SK-N-SH treated with all-trans-retinoic acid at 6 μM for 48 hours (cell line): ENCODE data around the gene ADCY5.

Experiments
- ATAC-seq: fragments of 200-7000 bp; cut with Tn5 transposase; 3 replicates; pipeline ENCODE4 v1.9.1; 2020; ENCODE audit warnings: mild to moderate bottlenecking, moderate library complexity
- CSDC2 ChIP-seq: fragments of 250-450 bp; sonication (Bioruptor Pico); IDR thresholded peaks from 2 replicates; pipeline ENCODE4 v1.5.0; 2020; ENCODE audit warnings: mild to moderate bottlenecking, moderate library complexity
- ESRRG ChIP-seq: fragments of 250-450 bp; sonication (Bioruptor Pico); IDR thresholded peaks from 2 replicates; pipeline ENCODE4 v1.6.1; 2021; ENCODE audit warnings: mild to moderate bottlenecking
- GLIS3 ChIP-seq: fragments of 250-450 bp; sonication (Bioruptor Pico); IDR thresholded peaks from 2 replicates; pipeline ENCODE4 v1.5.0; 2020; ENCODE audit warnings: mild to moderate bottlenecking, moderate library complexity
- ISL1 ChIP-seq: fragments of 250-450 bp; sonication (Bioruptor Pico); IDR thresholded peaks from 2 replicates; pipeline ENCODE4 v2.1.2; 2022; ENCODE audit warnings: mild to moderate bottlenecking, moderate library complexity
- OSR1 ChIP-seq: fragments of 250-450 bp; sonication (Bioruptor Pico); IDR thresholded peaks from 2 replicates; pipeline ENCODE4 v1.8.0; 2022; ENCODE audit warnings: moderate library complexity, mild to moderate bottlenecking, inconsistent platforms
- PPARA ChIP-seq: fragments of 250-450 bp; sonication (Bioruptor Pico); IDR thresholded peaks from 2 replicates; pipeline ENCODE4 v1.5.0; 2020; ENCODE audit warnings: mild to moderate bottlenecking, borderline replicate concordance
- RARB ChIP-seq: fragments of 250-450 bp; sonication (Bioruptor Pico); IDR thresholded peaks from 2 replicates; pipeline ENCODE4 v1.8.0; 2021; ENCODE audit warnings: mild to moderate bottlenecking, moderate library complexity
- SNAI2 ChIP-seq: fragments of 250-450 bp; sonication (Bioruptor Pico); IDR thresholded peaks from 2 replicates; pipeline ENCODE4 v1.5.0; 2020; ENCODE audit warnings: mild to moderate bottlenecking, moderate library complexity
- TCF4 ChIP-seq: fragments of 250-450 bp; sonication (Bioruptor Pico); IDR thresholded peaks from 2 replicates; pipeline ENCODE4 v1.8.0; 2021; ENCODE audit warnings: mild to moderate bottlenecking, moderate library complexity, borderline replicate concordance
- TOX ChIP-seq: fragments of 250-450 bp; sonication (Bioruptor Pico); IDR thresholded peaks from 2 replicates; pipeline ENCODE4 v1.8.0; 2021; ENCODE audit warnings: mild to moderate bottlenecking, moderate library complexity, borderline replicate concordance
- ZC3H10 ChIP-seq: fragments of 250-450 bp; sonication (Bioruptor Pico); IDR thresholded peaks from 2 replicates; pipeline ENCODE4 v1.5.1; 2021; ENCODE audit warnings: mild to moderate bottlenecking, moderate library complexity
- ZFP3 ChIP-seq: fragments of 250-450 bp; sonication (Bioruptor Pico); IDR thresholded peaks from 2 replicates; pipeline ENCODE4 v1.5.0; 2020; ENCODE audit warnings: mild to moderate bottlenecking, moderate library complexity
- ZFP30 ChIP-seq: fragments of 450-650 bp; formaldehyde crosslinking; IDR thresholded peaks from 2 replicates; pipeline ENCODE4 v1.5.0; 2022; ENCODE audit warnings: mild to moderate bottlenecking, moderate library complexity
- ZNF565 ChIP-seq: fragments of 450-650 bp; formaldehyde crosslinking; conservative IDR thresholded peaks from 2 replicates; pipeline ENCODE4 v1.5.0; 2020; ENCODE audit warnings: low read depth, mild to moderate bottlenecking, moderate library complexity
- ZNF70 ChIP-seq: fragments of 450-650 bp; formaldehyde crosslinking; IDR thresholded peaks from 2 replicates; pipeline ENCODE4 v1.5.0; 2020; ENCODE audit warnings: mild to moderate bottlenecking, moderate library complexity
- ZNF8 ChIP-seq: fragments of 450-650 bp; formaldehyde crosslinking; IDR thresholded peaks from 2 replicates; pipeline ENCODE4 v1.5.0; 2020; ENCODE audit warnings: mild to moderate bottlenecking, moderate library complexity
- TF ChIP-seq, protein P1 (sequence below): fragments of 250-450 bp; sonication (Bioruptor Pico); IDR thresholded peaks from 2 replicates; pipeline ENCODE4 v1.5.1; 2020; ENCODE audit warnings: low read depth, mild to moderate bottlenecking, moderate library complexity
- TF ChIP-seq, protein P2 (sequence below): fragments of 250-450 bp; sonication (Bioruptor Pico); IDR thresholded peaks from 2 replicates; pipeline ENCODE4 v1.8.0; 2021; ENCODE audit warnings: low read depth, mild to moderate bottlenecking, moderate library complexity, borderline replicate concordance
- TF ChIP-seq, protein P3 (sequence below): fragments of 250-450 bp; sonication (Bioruptor Pico); IDR thresholded peaks from 2 replicates; pipeline ENCODE4 v1.5.1; 2021; ENCODE audit warnings: mild to moderate bottlenecking, moderate library complexity
- TF ChIP-seq, protein P4 (sequence below): fragments of 250-450 bp; sonication (Bioruptor Pico); IDR thresholded peaks from 2 replicates; pipeline ENCODE4 v1.8.0; 2020; ENCODE audit warnings: mild to moderate bottlenecking, moderate library complexity, borderline replicate concordance
- TF ChIP-seq, protein P5 (sequence below): fragments of 250-450 bp; sonication (Bioruptor Pico); IDR thresholded peaks from 2 replicates; pipeline ENCODE4 v1.5.0; 2020; ENCODE audit warnings: mild to moderate bottlenecking, moderate library complexity

The ADCY5 gene

DNA sequence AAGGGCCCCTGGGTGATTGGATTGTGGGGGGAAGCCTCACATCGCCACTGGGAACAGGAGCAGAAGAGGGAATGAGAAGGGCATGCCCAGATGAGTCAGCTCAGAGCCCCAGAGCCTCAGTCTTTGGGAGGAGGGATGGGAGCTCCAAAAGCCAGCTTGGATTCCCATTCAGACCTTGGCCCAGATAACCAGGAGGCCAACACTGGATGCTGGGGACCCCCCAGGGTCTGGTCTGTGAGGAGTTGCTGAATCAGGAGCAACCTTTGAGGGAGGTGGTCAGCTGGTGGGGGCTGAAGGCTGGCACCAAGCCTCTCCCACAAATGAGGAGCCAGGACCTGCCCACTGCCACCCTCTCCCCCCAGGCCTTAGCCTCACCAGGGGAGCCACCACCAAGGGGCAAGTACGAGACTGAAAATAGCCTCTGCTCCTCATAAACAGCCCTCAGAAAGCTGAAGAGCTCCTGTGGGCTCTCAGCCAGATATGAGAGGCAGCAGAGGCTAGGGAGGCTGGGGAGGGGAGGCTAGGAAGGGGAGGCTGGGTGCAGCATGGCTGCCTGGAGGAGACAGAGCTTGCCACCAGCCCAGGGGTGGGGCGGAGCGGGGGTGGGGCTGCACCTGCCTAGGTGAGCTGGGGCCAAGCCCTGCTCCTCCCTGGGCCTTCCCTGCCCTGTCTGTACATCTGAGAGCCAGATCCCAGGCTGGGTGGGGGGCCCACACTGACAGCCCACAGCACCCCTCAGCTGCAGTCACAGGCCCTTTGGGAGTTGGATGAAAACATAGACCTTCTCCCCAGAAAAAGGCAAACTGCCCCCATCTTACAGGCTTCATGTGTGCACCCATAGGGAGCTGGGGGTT is 147.3 kb downstream of the ADCY5 start:
- ATAC-seq = no peak
- TF ChIP-seq SNAI2 = no peak
- no peak for TF ChIP-seq TCF4 (CRISPR knock-in tag)
- TF ChIP-seq ZNF70 (CRISPR knock-in tag) = no peak
- no peak for TF ChIP-seq CSDC2 (CRISPR knock-in tag)
- TF ChIP-seq PPARA (CRISPR knock-in tag) = no peak
- TF ChIP-seq ZC3H10 (CRISPR knock-in tag) = no peak
- no peak for TF ChIP-seq RARB (CRISPR knock-in tag)
- TF ChIP-seq, protein P1, sequence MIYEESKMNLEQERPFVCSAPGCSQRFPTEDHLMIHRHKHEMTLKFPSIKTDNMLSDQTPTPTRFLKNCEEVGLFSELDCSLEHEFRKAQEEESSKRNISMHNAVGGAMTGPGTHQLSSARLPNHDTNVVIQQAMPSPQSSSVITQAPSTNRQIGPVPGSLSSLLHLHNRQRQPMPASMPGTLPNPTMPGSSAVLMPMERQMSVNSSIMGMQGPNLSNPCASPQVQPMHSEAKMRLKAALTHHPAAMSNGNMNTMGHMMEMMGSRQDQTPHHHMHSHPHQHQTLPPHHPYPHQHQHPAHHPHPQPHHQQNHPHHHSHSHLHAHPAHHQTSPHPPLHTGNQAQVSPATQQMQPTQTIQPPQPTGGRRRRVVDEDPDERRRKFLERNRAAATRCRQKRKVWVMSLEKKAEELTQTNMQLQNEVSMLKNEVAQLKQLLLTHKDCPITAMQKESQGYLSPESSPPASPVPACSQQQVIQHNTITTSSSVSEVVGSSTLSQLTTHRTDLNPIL (CRISPR knock-in tag) = no peak
- TF ChIP-seq ZNF8 (CRISPR knock-in tag) = no peak
- TF ChIP-seq, protein P2, sequence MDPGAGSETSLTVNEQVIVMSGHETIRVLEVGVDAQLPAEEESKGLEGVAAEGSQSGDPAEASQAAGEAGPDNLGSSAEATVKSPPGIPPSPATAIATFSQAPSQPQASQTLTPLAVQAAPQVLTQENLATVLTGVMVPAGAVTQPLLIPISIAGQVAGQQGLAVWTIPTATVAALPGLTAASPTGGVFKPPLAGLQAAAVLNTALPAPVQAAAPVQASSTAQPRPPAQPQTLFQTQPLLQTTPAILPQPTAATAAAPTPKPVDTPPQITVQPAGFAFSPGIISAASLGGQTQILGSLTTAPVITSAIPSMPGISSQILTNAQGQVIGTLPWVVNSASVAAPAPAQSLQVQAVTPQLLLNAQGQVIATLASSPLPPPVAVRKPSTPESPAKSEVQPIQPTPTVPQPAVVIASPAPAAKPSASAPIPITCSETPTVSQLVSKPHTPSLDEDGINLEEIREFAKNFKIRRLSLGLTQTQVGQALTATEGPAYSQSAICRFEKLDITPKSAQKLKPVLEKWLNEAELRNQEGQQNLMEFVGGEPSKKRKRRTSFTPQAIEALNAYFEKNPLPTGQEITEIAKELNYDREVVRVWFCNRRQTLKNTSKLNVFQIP (CRISPR knock-in tag) = no peak
- no peak for TF ChIP-seq ZFP3 (CRISPR knock-in tag)
- no peak for TF ChIP-seq ISL1 (CRISPR knock-in tag)
- no peak for TF ChIP-seq ZFP30 (CRISPR knock-in tag)
- TF ChIP-seq OSR1 = no peak
- no peak for TF ChIP-seq ESRRG (CRISPR knock-in tag)

DNA sequence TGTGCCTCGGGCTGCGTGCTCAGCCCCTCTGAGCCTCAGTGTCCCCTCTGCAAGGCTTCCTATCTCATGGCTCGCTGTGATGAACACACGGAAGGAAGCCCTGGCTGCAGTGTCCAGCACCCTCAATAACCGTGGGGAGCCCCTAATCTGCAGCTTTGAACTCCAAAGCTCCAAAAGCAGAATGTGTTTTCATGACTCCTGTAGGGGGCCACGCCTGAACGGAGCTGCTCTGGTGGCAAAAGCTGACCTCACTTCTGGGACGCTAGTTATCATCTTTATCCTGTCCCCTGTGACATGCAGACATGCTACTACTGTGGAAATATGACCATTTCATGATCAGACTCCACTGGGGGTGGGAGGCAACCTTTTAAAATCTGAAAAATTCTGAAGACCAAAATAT is 148.3 kb downstream of the ADCY5 start:
- no peak for ATAC-seq

More for the DNA sequence above, 148.3 kb downstream of the ADCY5 start:
- no peak for TF ChIP-seq RARB (CRISPR knock-in tag)
- no peak for TF ChIP-seq ZNF565
- TF ChIP-seq, protein P1 (CRISPR knock-in tag) = no peak
- TF ChIP-seq, protein P3, sequence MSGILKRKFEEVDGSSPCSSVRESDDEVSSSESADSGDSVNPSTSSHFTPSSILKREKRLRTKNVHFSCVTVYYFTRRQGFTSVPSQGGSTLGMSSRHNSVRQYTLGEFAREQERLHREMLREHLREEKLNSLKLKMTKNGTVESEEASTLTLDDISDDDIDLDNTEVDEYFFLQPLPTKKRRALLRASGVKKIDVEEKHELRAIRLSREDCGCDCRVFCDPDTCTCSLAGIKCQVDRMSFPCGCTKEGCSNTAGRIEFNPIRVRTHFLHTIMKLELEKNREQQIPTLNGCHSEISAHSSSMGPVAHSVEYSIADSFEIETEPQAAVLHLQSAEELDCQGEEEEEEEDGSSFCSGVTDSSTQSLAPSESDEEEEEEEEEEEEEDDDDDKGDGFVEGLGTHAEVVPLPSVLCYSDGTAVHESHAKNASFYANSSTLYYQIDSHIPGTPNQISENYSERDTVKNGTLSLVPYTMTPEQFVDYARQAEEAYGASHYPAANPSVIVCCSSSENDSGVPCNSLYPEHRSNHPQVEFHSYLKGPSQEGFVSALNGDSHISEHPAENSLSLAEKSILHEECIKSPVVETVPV = no peak
- no peak for TF ChIP-seq ZNF8 (CRISPR knock-in tag)
- TF ChIP-seq, protein P4, sequence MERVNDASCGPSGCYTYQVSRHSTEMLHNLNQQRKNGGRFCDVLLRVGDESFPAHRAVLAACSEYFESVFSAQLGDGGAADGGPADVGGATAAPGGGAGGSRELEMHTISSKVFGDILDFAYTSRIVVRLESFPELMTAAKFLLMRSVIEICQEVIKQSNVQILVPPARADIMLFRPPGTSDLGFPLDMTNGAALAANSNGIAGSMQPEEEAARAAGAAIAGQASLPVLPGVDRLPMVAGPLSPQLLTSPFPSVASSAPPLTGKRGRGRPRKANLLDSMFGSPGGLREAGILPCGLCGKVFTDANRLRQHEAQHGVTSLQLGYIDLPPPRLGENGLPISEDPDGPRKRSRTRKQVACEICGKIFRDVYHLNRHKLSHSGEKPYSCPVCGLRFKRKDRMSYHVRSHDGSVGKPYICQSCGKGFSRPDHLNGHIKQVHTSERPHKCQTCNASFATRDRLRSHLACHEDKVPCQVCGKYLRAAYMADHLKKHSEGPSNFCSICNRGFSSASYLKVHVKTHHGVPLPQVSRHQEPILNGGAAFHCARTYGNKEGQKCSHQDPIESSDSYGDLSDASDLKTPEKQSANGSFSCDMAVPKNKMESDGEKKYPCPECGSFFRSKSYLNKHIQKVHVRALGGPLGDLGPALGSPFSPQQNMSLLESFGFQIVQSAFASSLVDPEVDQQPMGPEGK (CRISPR knock-in tag) = no peak
- TF ChIP-seq, protein P5, sequence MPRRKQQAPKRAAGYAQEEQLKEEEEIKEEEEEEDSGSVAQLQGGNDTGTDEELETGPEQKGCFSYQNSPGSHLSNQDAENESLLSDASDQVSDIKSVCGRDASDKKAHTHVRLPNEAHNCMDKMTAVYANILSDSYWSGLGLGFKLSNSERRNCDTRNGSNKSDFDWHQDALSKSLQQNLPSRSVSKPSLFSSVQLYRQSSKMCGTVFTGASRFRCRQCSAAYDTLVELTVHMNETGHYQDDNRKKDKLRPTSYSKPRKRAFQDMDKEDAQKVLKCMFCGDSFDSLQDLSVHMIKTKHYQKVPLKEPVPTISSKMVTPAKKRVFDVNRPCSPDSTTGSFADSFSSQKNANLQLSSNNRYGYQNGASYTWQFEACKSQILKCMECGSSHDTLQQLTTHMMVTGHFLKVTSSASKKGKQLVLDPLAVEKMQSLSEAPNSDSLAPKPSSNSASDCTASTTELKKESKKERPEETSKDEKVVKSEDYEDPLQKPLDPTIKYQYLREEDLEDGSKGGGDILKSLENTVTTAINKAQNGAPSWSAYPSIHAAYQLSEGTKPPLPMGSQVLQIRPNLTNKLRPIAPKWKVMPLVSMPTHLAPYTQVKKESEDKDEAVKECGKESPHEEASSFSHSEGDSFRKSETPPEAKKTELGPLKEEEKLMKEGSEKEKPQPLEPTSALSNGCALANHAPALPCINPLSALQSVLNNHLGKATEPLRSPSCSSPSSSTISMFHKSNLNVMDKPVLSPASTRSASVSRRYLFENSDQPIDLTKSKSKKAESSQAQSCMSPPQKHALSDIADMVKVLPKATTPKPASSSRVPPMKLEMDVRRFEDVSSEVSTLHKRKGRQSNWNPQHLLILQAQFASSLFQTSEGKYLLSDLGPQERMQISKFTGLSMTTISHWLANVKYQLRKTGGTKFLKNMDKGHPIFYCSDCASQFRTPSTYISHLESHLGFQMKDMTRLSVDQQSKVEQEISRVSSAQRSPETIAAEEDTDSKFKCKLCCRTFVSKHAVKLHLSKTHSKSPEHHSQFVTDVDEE = no peak
- no peak for TF ChIP-seq TOX (CRISPR knock-in tag)
- no peak for TF ChIP-seq SNAI2
- no peak for TF ChIP-seq TCF4 (CRISPR knock-in tag)
- no peak for TF ChIP-seq OSR1
- TF ChIP-seq ZC3H10 (CRISPR knock-in tag) = no peak
- TF ChIP-seq CSDC2 (CRISPR knock-in tag) = no peak
- no peak for TF ChIP-seq GLIS3 (CRISPR knock-in tag)
- no peak for TF ChIP-seq PPARA (CRISPR knock-in tag)
